ENCODE data around the gene PGRMC1. TPM values are rescaled to one million over a fixed set of nuclear protein-coding genes. Genes with fewer than 3 reads are reported as not detected.

The PGRMC1 gene
- total RNA-seq, 1 donor from 2014 or later, result 147 TPM

Other genes with a start within 250 kb of the PGRMC1 start
- gene CT47C1, start 163.3 kb upstream of the PGRMC1 start, total RNA-seq (ENCODE audit: insufficient read depth, low replicate concordance), result 1.2 TPM
- 0.24 TPM for gene KIAA1210, start 108.5 kb upstream of the PGRMC1 start, total RNA-seq (ENCODE audit: insufficient read depth, low replicate concordance)
- 12.5 TPM for gene SLC25A43, start 163.1 kb downstream of the PGRMC1 start, total RNA-seq (ENCODE audit: insufficient read depth, low replicate concordance)
- 71.0 TPM for gene SLC25A5, start 232.2 kb downstream of the PGRMC1 start, total RNA-seq (ENCODE audit: insufficient read depth, low replicate concordance)